Caco-2 (cell line): ENCODE results near the gene CAPN13. TPM values are rescaled to one million over a fixed set of nuclear protein-coding genes. Genes with fewer than 3 reads are reported as not detected.

Source experiments
- BruUV-seq: library from RNA; stranded (reverse); fragments of 400-500 nt; replicated peaks from 2 replicates; lab custom pipeline; 2021; lab: Mats Ljungman, UMichigan
- CTCF ChIA-PET: fragments of 300-600 bp; sonication (Branson Sonifier 250); formaldehyde crosslinking; loops from one replicate; lab custom pipeline; 2022; ENCODE audit warnings: antibody characterized with exemption; lab: Charles Lee
- POLR2A ChIA-PET: fragments of 300-600 bp; sonication (Branson Sonifier 250); formaldehyde crosslinking; loops from one replicate; lab custom pipeline; 2022; ENCODE audit warnings: antibody characterized with exemption; lab: Charles Lee
- DNase-seq, 2 experiments: peaks; one replicate each; pipeline versions ENCODE4 v3.0.0 to v3.0.0-alpha.2; 2020 to 2022
- H3K27me3 ChIP-seq: replicated peaks from 2 replicates; pipeline ENCODE4 v1.6.0; 2011; ENCODE audit warnings: low read length; ENCODE audit not compliant: control insufficient read depth, insufficient read depth
- H3K36me3 ChIP-seq: 2 replicates; pipeline ENCODE4 v1.5.1; 2011; ENCODE audit warnings: low read length; ENCODE audit not compliant: control insufficient read depth, insufficient read depth
- H3K4me1 ChIP-seq: fragments of 250-450 bp; sonication (Bioruptor Pico); 2 replicates; pipeline ENCODE4 v1.5.1; 2020; ENCODE audit warnings: mild to moderate bottlenecking
- H3K4me3 ChIP-seq: 2 replicates; pipeline ENCODE4 v1.5.1; 2011; ENCODE audit warnings: low read depth, mild to moderate bottlenecking, control low read depth, low read length
- H3K9me3 ChIP-seq: fragments of 250-450 bp; sonication (Bioruptor Pico); 2 replicates; pipeline ENCODE4 v1.5.1; 2020; ENCODE audit warnings: mild to moderate bottlenecking, moderate library complexity
- H3K27ac Mint-ChIP-seq: one replicate; pipeline ENCODE4 v1.8.0; 2022; ENCODE audit warnings: mixed read lengths; ENCODE audit not compliant: unreplicated experiment
- H3K27me3 Mint-ChIP-seq: one replicate; pipeline ENCODE4 v1.8.0; 2022; ENCODE audit warnings: mixed read lengths; ENCODE audit not compliant: insufficient read depth, unreplicated experiment
- H3K36me3 Mint-ChIP-seq: one replicate; pipeline ENCODE4 v1.8.0; 2022; ENCODE audit warnings: mild to moderate bottlenecking, mixed read lengths; ENCODE audit not compliant: insufficient read depth, unreplicated experiment
- H3K4me1 Mint-ChIP-seq: one replicate; pipeline ENCODE4 v1.8.0; 2022; ENCODE audit warnings: low read depth, mixed read lengths; ENCODE audit not compliant: unreplicated experiment
- H3K4me3 Mint-ChIP-seq: one replicate; pipeline ENCODE4 v1.8.0; 2022; ENCODE audit warnings: mild to moderate bottlenecking, moderate library complexity, mixed read lengths; ENCODE audit not compliant: unreplicated experiment
- H3K9me3 Mint-ChIP-seq: one replicate; pipeline ENCODE4 v1.8.0; 2022; ENCODE audit warnings: mixed read lengths; ENCODE audit not compliant: unreplicated experiment
- CTCF ChIP-seq, 2 experiments: fragments of 200-600 bp in 1 of 2; IDR thresholded peaks; 1 replicate in 1 of 2; 2 replicates in 1 of 2; pipeline versions ENCODE4 v1.5.1 to v1.8.0; 2011 to 2022; ENCODE audit warnings: antibody characterized with exemption in 1 of 2, control low read depth in 1 of 2, inconsistent platforms in 1 of 2, low read depth in 1 of 2, low read length in 1 of 2, mild to moderate bottlenecking in 1 of 2, moderate library complexity in 1 of 2; ENCODE audit not compliant: insufficient read depth in 1 of 2, severe bottlenecking in 1 of 2, unreplicated experiment in 1 of 2
- intact Hi-C: fragments of 100-400 bp; cut with micrococcal nuclease; formaldehyde crosslinking; loops from one replicate; pipeline ENCODE4 v1.10.0; 2022; ENCODE audit not compliant: unreplicated experiment
- total RNA-seq: library from RNA; stranded (reverse); gene quantifications from 2 replicates; pipeline ENCODE4 v1.2.3, GENCODE V29; 2022

The CAPN13 gene
- total RNA-seq, 1 experiment from 2014 or later = 2.1 TPM

GRCh38 chr2:30796699-30797098 is 10.5 kb downstream of the CAPN13 start:
- BruUV-seq = no TSS peak
- Mint-ChIP-seq H3K27ac (no peak overlapping the region), H3K27me3 (peaks cover 4% of the 10 kb centered on the region), H3K4me3 (no peak overlapping the region), H3K36me3 (no peaks in the 10 kb centered on the region), H3K4me1 (peaks cover 10% of the 10 kb centered on the region), H3K9me3 (no peaks in the 10 kb centered on the region)
- POLR2A ChIA-PET = no interaction called here
- no peak overlapping the region for H3K4me3 ChIP-seq
- no peaks in the 10 kb centered on the region for H3K4me1 ChIP-seq
- H3K9me3 ChIP-seq = no peaks in the 10 kb centered on the region
- H3K27me3 ChIP-seq = no peaks in the 10 kb centered on the region
- H3K36me3 ChIP-seq = no peaks in the 10 kb centered on the region
- intact Hi-C loops = no loop called here
- TF ChIP-seq CTCF (IDR thresholded peaks at IDR 0.05; ENCODE audit: insufficient read depth in 1 of 2, low read depth in 1 of 2, low read length in 1 of 2, severe bottlenecking in 1 of 2, unreplicated experiment in 1 of 2) = no peak
- CTCF ChIA-PET = no interaction called here
- peak in 1 of 2 experiments; percentile 36 for DNase-seq

- H3K27me3 Mint-ChIP-seq = peaks cover 4% of the 10 kb centered on the region
- intact Hi-C loops = no loop called here
Measured at GRCh38 chr2:30792521-30792920, 14.7 kb downstream of the CAPN13 start.

GRCh38 chr2:30790879-30791278 is 16.4 kb downstream of the CAPN13 start:
- no peak for TF ChIP-seq CTCF (IDR thresholded peaks at IDR 0.05; ENCODE audit: insufficient read depth in 1 of 2, low read depth in 1 of 2, low read length in 1 of 2, severe bottlenecking in 1 of 2, unreplicated experiment in 1 of 2)
- no peaks in the 10 kb centered on the region for H3K4me1 ChIP-seq
- no peaks in the 10 kb centered on the region for H3K36me3 ChIP-seq
- Mint-ChIP-seq H3K4me3 (no peak overlapping the region), H3K9me3 (no peaks in the 10 kb centered on the region), H3K36me3 (no peaks in the 10 kb centered on the region), H3K27ac (no peak overlapping the region), H3K4me1 (peaks cover 5% of the 10 kb centered on the region), H3K27me3 (peaks cover 4% of the 10 kb centered on the region)
- ChIA-PET CTCF (interaction anchor here (1.3 kb wide), 1 partner anchor 80 kb away, joined by 5 read pairs; no protein-coding TSS in a partner anchor), POLR2A (no interaction called here)
- H3K4me3 ChIP-seq = no peak overlapping the region
- no peaks in the 10 kb centered on the region for H3K9me3 ChIP-seq
- H3K27me3 ChIP-seq = no peaks in the 10 kb centered on the region
- BruUV-seq = no TSS peak
- DNase-seq = no peak
- intact Hi-C loops = no loop called here

More at GRCh38 chr2:30792521-30792920, 14.7 kb downstream of the CAPN13 start:
- no peak overlapping the region for H3K4me3 Mint-ChIP-seq
- Histone ChIP-seq H3K9me3 (no peaks in the 10 kb centered on the region), H3K4me1 (no peaks in the 10 kb centered on the region), H3K27me3 (no peaks in the 10 kb centered on the region), H3K4me3 (no peak overlapping the region), H3K36me3 (no peaks in the 10 kb centered on the region)
- no peaks in the 10 kb centered on the region for H3K9me3 Mint-ChIP-seq
- ChIA-PET CTCF (no interaction called here), POLR2A (interaction anchor here (0.6 kb wide), 1 partner anchor 561 kb away, joined by 5 read pairs; the partner anchor contains the start of gene LBH)
- no peak for DNase-seq
- peaks cover 15% of the 10 kb centered on the region for H3K4me1 Mint-ChIP-seq
- BruUV-seq = no TSS peak
- no peak overlapping the region for H3K27ac Mint-ChIP-seq
- TF ChIP-seq CTCF (IDR thresholded peaks at IDR 0.05; ENCODE audit: insufficient read depth in 1 of 2, low read depth in 1 of 2, low read length in 1 of 2, severe bottlenecking in 1 of 2, unreplicated experiment in 1 of 2) = no peak
- H3K36me3 Mint-ChIP-seq = no peaks in the 10 kb centered on the region
